ENCODE results near the gene NEU2.

DNA sequence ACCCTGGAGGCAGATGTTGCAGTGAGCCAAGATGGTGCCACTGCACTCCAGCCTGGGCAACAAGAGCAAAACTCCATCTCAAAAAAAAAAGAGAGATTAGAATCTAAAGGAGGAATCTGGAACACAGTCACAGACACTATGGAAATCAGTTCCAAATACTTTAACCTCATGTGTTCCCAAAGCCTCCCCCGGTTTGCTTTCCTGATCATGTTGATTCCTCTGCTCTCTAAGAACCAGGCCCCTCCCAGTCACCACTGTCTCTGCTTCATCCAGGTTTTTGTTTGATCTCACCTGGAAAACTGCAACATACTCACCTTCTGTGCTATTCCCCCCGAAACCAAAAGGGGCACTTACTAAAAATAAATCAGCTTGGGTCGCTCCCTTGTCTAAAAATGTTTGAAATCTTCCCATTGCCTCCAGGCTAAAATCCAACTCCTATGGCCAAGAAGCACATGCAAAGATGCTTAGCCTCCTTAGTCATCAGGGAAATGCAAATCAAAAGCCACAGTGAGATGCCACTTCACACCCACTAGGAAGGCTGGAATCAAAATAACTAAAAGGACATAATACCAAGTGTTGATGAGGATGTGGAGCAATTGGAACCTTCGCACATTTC is 6.2 kb upstream of the NEU2 start:
- TF ChIP-seq NFE2L2 (IDR thresholded peaks at IDR 0.05; ENCODE audit: low read depth, low read length) (no peak), CHD1 (IDR thresholded peaks at IDR 0.05; ENCODE audit: low read depth, low read length) (no peak), MXI1 (IDR thresholded peaks at IDR 0.05; ENCODE audit: borderline replicate concordance, low read depth, low read length) (no peak), POLR2A (IDR thresholded peaks at IDR 0.05; ENCODE audit: low read depth, low read length) (no peak), CEBPB (IDR thresholded peaks at IDR 0.05; ENCODE audit: low read depth, low read length) (no peak), MAFK (IDR thresholded peaks at IDR 0.05; ENCODE audit: low read depth, low read length) (no peak)
- TF ChIP-seq, protein P1, sequence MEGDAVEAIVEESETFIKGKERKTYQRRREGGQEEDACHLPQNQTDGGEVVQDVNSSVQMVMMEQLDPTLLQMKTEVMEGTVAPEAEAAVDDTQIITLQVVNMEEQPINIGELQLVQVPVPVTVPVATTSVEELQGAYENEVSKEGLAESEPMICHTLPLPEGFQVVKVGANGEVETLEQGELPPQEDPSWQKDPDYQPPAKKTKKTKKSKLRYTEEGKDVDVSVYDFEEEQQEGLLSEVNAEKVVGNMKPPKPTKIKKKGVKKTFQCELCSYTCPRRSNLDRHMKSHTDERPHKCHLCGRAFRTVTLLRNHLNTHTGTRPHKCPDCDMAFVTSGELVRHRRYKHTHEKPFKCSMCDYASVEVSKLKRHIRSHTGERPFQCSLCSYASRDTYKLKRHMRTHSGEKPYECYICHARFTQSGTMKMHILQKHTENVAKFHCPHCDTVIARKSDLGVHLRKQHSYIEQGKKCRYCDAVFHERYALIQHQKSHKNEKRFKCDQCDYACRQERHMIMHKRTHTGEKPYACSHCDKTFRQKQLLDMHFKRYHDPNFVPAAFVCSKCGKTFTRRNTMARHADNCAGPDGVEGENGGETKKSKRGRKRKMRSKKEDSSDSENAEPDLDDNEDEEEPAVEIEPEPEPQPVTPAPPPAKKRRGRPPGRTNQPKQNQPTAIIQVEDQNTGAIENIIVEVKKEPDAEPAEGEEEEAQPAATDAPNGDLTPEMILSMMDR (conservative IDR thresholded peaks at IDR 0.05; ENCODE audit: low read depth, low read length) = no peak

All from IMR-90 (cell line).